ENCODE data around the gene CALCOCO2.

CALCOCO2 gene

GRCh38 chr17:48873696-48874443 lies 43.0 kb downstream of the CALCOCO2 start:
- DNase-seq = no peak

GRCh38 chr17:48878920-48879898 lies 48.4 kb downstream of the CALCOCO2 start:
- DNase-seq = peak; percentile 63 to 79

DNA sequence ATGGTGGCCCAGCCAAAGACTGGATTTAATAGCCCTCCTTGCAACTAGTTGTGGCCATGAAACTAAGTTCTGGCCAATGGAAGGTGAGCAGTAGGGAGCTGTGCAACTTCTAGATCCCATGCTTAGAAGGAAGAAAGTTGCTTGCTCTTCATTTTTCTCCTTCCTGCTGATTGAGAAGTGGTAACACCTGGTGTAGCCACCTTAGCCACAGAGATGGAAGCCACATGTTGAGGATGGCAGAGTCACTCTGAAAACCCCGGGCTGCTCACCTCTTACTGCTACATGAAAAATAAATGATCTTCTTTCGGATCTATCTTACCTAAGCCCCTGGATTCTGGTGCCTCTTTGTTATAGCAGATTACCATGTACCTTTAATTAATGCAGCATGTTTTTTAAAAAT lies 51.4 kb downstream of the CALCOCO2 start:
- no peak for DNase-seq

GRCh38 chr17:48883171-48883570 lies 52.3 kb downstream of the CALCOCO2 start:
- DNase-seq = no peak

GRCh38 chr17:48890086-48890485 lies 59.3 kb downstream of the CALCOCO2 start:
- DNase-seq = no peak

GRCh38 chr17:48892940-48893645 lies 62.3 kb downstream of the CALCOCO2 start:
- peak in 1 of 2 donors; percentile 24 for DNase-seq

DNA sequence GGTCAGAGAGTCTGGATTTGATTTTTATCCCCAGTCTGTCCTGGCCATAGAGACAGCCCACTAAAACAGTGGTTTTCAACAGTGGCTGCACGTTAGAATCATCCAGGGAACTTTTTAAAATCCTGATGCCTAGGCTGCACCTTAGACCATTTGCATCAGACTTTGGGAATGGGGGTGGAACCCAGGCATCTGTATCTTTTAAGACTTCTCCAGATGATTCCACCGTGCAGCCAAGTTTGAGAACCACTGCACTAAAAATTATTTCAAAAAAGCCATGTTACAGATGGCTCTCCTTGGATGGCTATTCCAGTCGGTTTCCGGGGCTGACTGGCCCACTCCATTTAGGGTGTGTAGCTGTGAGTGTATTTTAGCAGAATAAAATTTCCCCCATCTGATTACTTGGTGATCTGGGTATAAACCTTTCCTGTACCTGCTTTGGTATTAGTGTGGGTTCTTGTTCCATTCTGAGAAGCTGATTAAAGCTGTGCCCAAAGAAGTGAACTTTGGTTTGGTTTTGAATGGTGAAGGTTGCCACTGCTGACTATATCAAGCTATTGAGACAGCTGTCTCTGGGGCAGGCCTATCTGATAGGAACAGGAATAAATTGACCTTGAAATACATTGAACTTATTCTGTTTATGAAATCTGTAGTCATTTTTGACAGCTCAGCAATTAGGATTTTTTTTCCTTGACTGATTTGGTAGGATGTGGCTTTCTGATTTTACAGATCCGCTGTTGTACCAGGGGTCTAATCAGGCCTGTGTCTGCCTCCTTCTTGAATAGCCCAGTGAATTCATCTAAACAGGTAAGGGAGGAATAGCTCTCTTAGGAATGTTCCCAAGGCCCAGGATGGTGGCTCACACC lies 63.0 kb downstream of the CALCOCO2 start:
- DNase-seq = no peak

- no peak for DNase-seq
Measured at GRCh38 chr17:48894886-48895285, 64.1 kb downstream of the CALCOCO2 start.

GRCh38 chr17:48901241-48901640 lies 70.4 kb downstream of the CALCOCO2 start:
- no peak for DNase-seq

DNA sequence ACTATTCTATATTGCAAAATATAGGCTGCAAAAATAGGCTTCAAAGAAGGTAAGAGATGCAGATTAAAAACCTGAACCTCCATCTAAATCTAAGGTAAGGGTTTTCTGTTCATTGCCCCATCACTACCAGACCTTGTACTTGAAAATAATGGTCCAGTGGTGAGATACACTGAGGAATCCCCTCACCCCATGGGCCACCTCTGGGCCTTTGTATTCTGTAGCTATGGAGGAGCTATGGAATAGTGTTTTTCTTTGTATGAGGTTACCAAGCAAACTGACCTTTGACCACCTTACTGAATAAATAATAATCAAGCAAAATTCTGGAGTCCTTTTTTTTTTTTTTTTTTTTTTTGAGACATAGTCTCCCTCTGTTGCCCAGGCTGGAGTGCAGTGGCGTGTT lies 72.6 kb downstream of the CALCOCO2 start:
- no peak for DNase-seq

- no peak for DNase-seq
Measured at GRCh38 chr17:48904428-48904827, 73.6 kb downstream of the CALCOCO2 start.

DNA sequence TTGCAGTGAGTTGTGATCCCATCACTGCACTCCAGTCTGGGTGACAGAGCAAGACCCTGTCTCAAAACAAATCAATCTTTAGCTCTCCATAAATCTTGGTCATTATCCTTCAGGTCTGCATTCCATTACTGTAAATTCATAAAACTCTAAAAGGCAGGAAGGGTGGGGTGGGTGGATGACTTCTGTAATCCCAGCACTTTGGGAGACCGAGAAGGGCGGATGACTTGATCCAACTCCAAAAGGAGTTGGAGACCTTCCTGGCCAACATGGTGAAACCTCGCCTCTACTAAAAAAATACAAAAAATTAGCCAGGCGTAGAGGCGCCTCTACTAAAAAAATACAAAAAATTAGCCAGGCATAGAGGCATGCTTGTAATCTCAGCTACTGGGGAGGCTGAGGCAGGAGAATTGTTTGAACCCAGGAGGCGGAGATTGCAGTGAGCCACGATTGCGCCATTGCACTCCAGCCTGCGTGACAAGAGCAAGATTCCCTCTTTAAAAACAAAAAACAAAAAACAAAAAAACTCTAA lies 75.2 kb downstream of the CALCOCO2 start:
- DNase-seq = no peak

GRCh38 chr17:48907713-48908046 lies 76.8 kb downstream of the CALCOCO2 start:
- DNase-seq = no peak

- peak; percentile 93 to 94 for DNase-seq
Measured at GRCh38 chr17:48908047-48908843, 77.4 kb downstream of the CALCOCO2 start, which contains the start of gene UBE2Z. Gene UBE2Z (plus strand): TSS chr17:48908407. CDS start chr17:48908504, 97 bp downstream.

GRCh38 chr17:48908853-48909394 lies 78.1 kb downstream of the CALCOCO2 start:
- DNase-seq = peak; percentile 87 to 91

- no peak for DNase-seq
Measured at GRCh38 chr17:48909783-48910182, 78.9 kb downstream of the CALCOCO2 start.

DNA sequence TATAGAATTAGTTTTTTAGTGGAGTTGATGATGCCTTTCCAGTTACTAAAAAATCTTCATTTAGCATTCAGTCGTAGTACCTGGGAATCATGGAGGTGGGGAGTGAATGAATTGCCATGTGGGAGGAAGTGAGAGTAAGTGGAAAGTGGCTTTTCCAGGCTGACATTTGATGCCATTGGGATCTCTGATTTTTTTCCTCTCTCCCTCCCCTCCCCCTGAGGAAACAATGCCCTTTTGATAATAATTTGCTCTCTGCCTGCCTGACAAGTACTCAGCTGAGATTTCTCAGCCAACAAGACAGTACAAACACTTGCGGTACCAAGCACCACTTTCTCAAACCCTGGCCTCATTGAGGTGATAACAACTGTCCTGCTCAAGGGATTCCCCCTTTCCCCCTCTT lies 79.5 kb downstream of the CALCOCO2 start:
- DNase-seq = no peak

DNA sequence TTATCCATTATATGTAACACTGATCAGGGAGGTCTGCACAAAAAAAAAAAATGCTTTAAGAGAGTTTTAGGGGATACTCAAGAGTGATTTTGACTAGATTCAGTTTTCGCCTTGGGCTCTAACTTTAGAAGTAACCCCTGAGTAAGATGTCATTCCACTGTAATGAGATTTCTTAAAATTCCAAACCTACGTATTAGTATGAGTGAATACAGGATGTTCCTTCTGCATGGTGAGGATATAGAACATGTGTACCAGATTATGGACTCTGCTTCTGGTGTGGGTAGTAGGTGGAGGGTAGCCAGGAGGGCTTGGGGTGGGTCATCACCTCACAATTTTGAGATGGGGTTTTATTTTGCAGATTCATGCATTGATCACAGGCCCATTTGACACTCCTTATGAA lies 81.6 kb downstream of the CALCOCO2 start:
- no peak for DNase-seq

Measured in CD4-positive, alpha-beta T cell treated with Interferon alpha-2 for 1 hour (primary cell).